Caki2 (cell line): ENCODE results near the gene BCL11B. TPM values are rescaled to one million over a fixed set of nuclear protein-coding genes. Genes with fewer than 3 reads are reported as not detected.
A peak's percentile ranks its signal among the peaks of the same experiment; 100 is the strongest.

Experiments
- DNase-seq: peaks from one replicate; pipeline ENCODE4 v3.0.0-alpha.2; 2015; ENCODE audit warnings: low read depth
- in situ Hi-C: cut with HindIII; loops from 2 replicates; pipeline ENCODE4 v1.10.0; 2016; ENCODE audit warnings: low sequenced_read_pairs, low pct_unique_long_range_greater_than_20kb, mixed read lengths
- total RNA-seq: library from RNA; depleted of rRNA; stranded (reverse); fragments of >200 nt; shearing (Covaris generic); gene quantifications from 2 replicates; pipeline ENCODE4 v1.2.3, GENCODE V29; 2014; ENCODE audit warnings: low replicate concordance; rRNA removed

The BCL11B gene
- 0.03 TPM in 1 of 2 replicates, not detected in the other for total RNA-seq

- DNase-seq = peak; percentile 82
- in situ Hi-C loops = no loop called here
Observed at GRCh38 chr14:99271951-99272631, at the start of gene BCL11B. BCL11B (minus strand) TSS chr14:99272197; CDS start chr14:99271218, 979 bp downstream.

- no peak for DNase-seq
- in situ Hi-C loops = no loop called here
Observed at GRCh38 chr14:99321236-99321925, 49.4 kb upstream of the BCL11B start.

GRCh38 chr14:99320621-99321235, 48.7 kb upstream of the BCL11B start:
- in situ Hi-C loops = no loop called here
- DNase-seq = no peak

DNA sequence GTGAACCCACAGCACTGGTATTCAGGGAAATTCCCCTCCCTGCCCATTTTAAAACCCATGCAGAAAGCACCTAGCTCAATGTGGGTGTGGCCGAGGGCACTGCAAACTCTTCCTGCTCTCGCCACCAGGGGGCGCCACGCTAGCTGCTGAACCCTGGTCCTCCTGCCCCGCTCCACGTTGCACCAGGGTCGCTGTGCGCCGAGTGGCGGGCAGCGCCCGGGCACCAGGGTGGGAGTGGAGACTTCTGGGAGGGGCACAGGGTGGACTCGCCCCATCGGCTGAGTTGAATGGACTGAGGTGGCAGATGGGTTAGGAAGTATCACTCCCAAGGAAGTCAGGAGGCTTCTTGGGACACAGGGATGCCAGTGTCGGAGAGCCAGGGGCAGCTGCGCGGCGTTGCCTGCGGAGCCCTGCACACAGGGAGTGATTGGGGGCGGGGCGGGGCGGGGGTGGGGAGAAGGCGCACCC, 48.1 kb upstream of the BCL11B start:
- in situ Hi-C loops = no loop called here
- peak; percentile 14 for DNase-seq

DNA sequence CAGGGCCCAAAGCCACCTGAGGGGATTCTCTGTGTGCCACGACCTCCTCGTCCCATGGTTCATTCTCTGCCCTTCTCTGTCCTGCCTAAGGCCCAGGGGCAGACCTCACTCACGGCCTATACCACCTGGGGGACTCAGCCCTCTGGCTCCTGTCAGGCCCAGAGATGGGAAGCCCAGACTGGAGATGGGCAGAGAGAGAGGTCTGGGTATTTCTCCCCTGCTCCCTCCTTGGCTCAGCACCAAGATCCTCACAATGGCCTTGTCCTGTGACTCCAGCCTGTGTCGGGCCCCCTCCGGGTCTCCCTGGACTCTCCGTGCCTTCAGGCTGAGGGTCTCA, 46.9 kb upstream of the BCL11B start:
- in situ Hi-C loops = no loop called here
- DNase-seq = no peak

DNA sequence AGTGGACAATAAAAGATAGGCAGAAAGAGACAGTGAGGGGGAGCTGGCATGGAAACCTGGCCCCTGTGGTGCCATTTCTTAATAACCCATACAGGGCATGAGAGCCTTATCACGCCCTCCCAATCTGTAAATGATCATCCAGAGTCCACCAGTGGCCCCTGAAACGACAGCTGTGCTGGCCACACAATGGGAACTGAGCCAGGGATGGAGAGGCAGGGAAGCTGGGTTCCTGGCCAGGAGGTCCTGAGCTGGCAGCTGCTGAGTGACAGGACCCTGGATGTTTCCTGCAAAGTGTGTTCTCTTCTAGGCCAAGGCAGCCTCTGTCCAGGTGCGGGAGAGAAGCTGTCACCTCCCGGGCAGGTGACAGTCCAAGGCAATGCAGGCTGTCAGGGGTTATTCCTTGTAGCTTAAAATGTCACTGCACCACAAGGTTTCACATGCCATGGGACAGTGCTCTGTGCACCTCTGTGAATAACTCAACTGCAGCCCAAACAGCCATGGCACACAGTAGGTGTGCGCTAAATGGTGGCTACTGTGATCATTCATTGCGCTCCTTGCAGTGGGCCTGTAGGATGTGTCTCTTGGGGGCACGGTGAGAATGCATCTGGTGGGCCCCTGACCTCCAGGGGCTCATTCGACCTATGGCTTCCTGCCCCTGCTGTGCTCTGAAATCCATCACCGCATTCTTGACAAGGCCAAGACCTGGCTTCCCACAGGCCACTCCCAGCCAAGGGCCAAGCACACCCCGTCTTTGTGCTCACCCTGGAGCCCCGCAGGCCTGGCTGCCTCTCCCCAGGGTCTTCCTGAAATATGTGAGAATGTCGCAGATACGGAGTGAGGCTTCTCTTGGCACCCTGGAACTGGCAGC, 46.3 kb upstream of the BCL11B start:
- peak; percentile 55 for DNase-seq
- in situ Hi-C loops = no loop called here

DNA sequence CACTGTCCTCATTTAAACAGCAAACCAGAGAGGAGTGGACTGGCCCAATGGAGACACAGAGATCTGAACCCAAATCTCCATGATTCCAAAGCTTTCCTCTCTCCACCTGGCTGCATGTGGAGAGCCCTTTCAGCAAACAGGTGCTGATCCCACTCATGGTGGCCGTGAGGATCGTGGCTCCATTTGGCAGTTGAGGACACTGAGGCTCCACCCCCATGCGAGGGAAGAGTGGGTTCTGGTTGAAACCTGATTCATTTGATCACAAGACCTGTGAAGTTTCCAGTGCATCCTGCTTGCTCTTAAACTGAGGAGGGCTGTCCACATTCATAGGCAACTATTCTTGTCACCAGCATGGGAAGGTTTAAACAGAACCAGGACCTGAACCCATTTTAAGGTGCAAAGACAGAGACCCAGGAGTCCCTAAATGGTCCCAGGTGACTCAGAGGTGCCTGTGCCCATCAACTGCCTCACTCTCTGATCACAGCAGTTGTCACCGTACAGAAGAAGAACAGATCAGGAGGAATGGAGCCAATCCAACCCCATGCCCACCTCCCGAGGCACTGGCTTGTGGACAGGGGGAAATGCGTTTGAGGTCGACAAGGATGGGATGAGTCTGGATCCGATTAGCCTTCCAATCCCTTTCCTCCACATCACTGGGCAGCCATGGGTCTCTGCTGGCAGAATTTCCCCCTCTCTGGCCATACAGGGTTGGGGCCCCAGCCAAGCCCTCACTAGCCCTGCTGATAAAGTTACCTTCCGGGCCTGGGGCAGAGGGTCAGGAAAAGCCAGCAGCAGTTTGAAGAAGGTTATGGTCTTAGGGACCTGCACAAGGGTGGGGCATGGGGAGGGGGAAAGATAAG, 45.5 kb upstream of the BCL11B start:
- in situ Hi-C loops = no loop called here
- DNase-seq = peak; percentile 28

DNA sequence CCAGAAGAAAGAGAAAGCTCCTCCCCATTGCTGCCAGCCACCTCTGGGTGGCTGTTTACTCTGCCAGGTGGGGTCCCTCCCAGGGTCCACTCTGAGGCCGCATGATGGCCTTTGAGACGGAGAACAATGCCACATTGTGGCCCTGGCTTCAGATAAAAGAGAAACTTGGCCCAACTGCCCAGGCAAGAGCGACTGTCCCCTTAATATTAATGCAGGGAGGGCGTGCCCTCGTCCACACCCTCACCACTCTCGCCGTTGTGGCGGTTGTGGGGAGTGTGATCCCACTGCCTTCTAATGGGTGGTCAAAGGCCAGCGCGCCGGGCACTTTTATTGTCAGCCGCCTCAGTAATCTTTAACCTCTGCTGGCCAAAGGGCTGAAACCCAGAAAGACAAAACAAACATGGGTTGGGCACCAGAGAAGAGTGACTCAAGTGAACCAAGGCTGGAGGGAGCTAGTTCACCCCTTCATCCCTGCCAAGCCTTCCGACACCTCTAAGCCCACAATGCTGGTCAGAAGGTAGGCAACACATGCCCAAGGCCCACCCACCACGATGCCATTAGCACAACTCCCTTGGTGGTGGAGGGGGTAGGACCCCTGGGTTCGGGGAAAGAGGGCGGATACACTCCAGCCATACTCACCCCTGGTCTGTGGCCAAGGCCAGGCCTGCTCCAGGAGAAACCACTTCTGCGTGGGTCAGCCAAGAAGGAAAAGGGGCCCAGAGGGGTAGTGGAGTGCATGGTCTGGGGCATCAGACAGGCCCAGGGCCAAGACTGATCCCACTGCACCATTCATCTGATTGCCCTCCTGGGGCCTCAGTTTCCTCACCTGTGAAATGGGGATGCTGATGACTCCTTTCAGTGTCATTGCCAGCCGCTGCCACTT, 44.5 kb upstream of the BCL11B start:
- in situ Hi-C loops = no loop called here
- peak; percentile 87 for DNase-seq

- in situ Hi-C loops = no loop called here
- no peak for DNase-seq
Observed at GRCh38 chr14:99315197-99315596, 43.2 kb upstream of the BCL11B start.

GRCh38 chr14:99314623-99315022, 42.6 kb upstream of the BCL11B start:
- in situ Hi-C loops = no loop called here
- no peak for DNase-seq

- DNase-seq = no peak
- in situ Hi-C loops = no loop called here
Observed at GRCh38 chr14:99313234-99313633, 41.2 kb upstream of the BCL11B start.

DNA sequence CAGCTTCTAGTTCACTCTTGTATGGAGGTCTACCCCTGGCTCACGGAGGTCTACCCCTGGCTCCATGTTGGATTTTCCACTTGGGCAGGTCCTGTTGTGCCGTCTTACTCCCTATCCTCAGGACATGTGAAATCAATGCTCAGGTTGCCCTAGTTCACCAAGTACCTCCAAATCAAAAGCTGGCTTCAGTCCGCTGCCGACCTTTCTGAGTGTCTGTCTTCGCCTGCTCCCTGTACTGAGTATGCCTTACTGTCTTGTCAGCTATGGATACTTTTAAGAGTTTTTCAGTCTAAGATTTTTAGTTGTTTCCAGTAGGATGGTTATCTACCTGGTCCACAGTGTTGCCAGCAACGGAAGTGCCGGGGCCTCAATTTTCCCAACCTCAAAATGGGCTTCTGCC, 40.1 kb upstream of the BCL11B start:
- in situ Hi-C loops = no loop called here

GRCh38 chr14:99309220-99309766, 37.3 kb upstream of the BCL11B start:
- DNase-seq = no peak
- in situ Hi-C loops = no loop called here

More for the DNA sequence above, 40.1 kb upstream of the BCL11B start:
- DNase-seq = no peak

- in situ Hi-C loops = no loop called here
- no peak for DNase-seq
Observed at GRCh38 chr14:99304208-99304607, 32.2 kb upstream of the BCL11B start.

- no peak for DNase-seq
- in situ Hi-C loops = no loop called here
Observed at GRCh38 chr14:99300190-99300589, 28.2 kb upstream of the BCL11B start.

DNA sequence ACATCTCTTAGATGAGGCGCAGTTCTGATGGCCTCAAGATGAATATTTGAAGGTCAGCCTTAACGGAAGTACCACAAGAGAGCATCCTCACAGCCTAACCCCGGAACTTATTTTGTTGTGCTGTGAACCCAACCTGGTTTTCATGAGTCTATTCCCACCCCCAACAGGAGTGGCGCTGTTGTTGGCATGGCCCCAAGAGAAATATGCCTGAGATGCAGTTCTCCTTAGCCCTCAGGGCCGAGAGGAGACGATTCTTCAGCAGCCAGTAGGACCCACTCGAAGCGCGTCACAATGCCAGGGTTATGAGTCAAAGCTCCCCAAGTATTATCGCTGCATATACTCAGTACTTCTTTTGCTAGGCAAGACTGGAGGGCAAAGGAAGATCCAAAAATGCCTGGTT, 24.5 kb upstream of the BCL11B start:
- no peak for DNase-seq
- in situ Hi-C loops = no loop called here
